SK-N-SH treated with all-trans-retinoic acid at 6 μM for 48 hours (cell line): ENCODE measurements around the gene AKAP8L.

ENCODE experiments used
- ATAC-seq: fragments of 200-7000 bp; cut with Tn5 transposase; 3 replicates; pipeline ENCODE4 v1.9.1; 2020; ENCODE audit warnings: mild to moderate bottlenecking, moderate library complexity
- ARNTL ChIP-seq: fragments of 450-650 bp; formaldehyde crosslinking; IDR thresholded peaks from 2 replicates; pipeline ENCODE4 v1.5.0; 2020; ENCODE audit warnings: low read depth, mild to moderate bottlenecking, moderate library complexity, borderline replicate concordance
- BACH2 ChIP-seq: fragments of 250-450 bp; sonication (Bioruptor Pico); IDR thresholded peaks from 2 replicates; pipeline ENCODE4 v1.9.0; 2021; ENCODE audit warnings: mild to moderate bottlenecking, borderline replicate concordance
- CSDC2 ChIP-seq: fragments of 250-450 bp; sonication (Bioruptor Pico); IDR thresholded peaks from 2 replicates; pipeline ENCODE4 v1.5.0; 2020; ENCODE audit warnings: mild to moderate bottlenecking, moderate library complexity
- ISL1 ChIP-seq: fragments of 250-450 bp; sonication (Bioruptor Pico); IDR thresholded peaks from 2 replicates; pipeline ENCODE4 v2.1.2; 2022; ENCODE audit warnings: mild to moderate bottlenecking, moderate library complexity
- OSR1 ChIP-seq: fragments of 250-450 bp; sonication (Bioruptor Pico); IDR thresholded peaks from 2 replicates; pipeline ENCODE4 v1.8.0; 2022; ENCODE audit warnings: moderate library complexity, mild to moderate bottlenecking, inconsistent platforms
- PPARA ChIP-seq: fragments of 250-450 bp; sonication (Bioruptor Pico); IDR thresholded peaks from 2 replicates; pipeline ENCODE4 v1.5.0; 2020; ENCODE audit warnings: mild to moderate bottlenecking, borderline replicate concordance
- RARB ChIP-seq: fragments of 250-450 bp; sonication (Bioruptor Pico); IDR thresholded peaks from 2 replicates; pipeline ENCODE4 v1.8.0; 2021; ENCODE audit warnings: mild to moderate bottlenecking, moderate library complexity
- SNAI2 ChIP-seq: fragments of 250-450 bp; sonication (Bioruptor Pico); IDR thresholded peaks from 2 replicates; pipeline ENCODE4 v1.5.0; 2020; ENCODE audit warnings: mild to moderate bottlenecking, moderate library complexity
- TCF4 ChIP-seq: fragments of 250-450 bp; sonication (Bioruptor Pico); IDR thresholded peaks from 2 replicates; pipeline ENCODE4 v1.8.0; 2021; ENCODE audit warnings: mild to moderate bottlenecking, moderate library complexity, borderline replicate concordance
- TOX ChIP-seq: fragments of 250-450 bp; sonication (Bioruptor Pico); IDR thresholded peaks from 2 replicates; pipeline ENCODE4 v1.8.0; 2021; ENCODE audit warnings: mild to moderate bottlenecking, moderate library complexity, borderline replicate concordance
- ZC3H10 ChIP-seq: fragments of 250-450 bp; sonication (Bioruptor Pico); IDR thresholded peaks from 2 replicates; pipeline ENCODE4 v1.5.1; 2021; ENCODE audit warnings: mild to moderate bottlenecking, moderate library complexity
- ZFP3 ChIP-seq: fragments of 250-450 bp; sonication (Bioruptor Pico); IDR thresholded peaks from 2 replicates; pipeline ENCODE4 v1.5.0; 2020; ENCODE audit warnings: mild to moderate bottlenecking, moderate library complexity
- ZFP30 ChIP-seq: fragments of 450-650 bp; formaldehyde crosslinking; IDR thresholded peaks from 2 replicates; pipeline ENCODE4 v1.5.0; 2022; ENCODE audit warnings: mild to moderate bottlenecking, moderate library complexity
- ZNF565 ChIP-seq: fragments of 450-650 bp; formaldehyde crosslinking; conservative IDR thresholded peaks from 2 replicates; pipeline ENCODE4 v1.5.0; 2020; ENCODE audit warnings: low read depth, mild to moderate bottlenecking, moderate library complexity
- ZNF70 ChIP-seq: fragments of 450-650 bp; formaldehyde crosslinking; IDR thresholded peaks from 2 replicates; pipeline ENCODE4 v1.5.0; 2020; ENCODE audit warnings: mild to moderate bottlenecking, moderate library complexity
- ZNF8 ChIP-seq: fragments of 450-650 bp; formaldehyde crosslinking; IDR thresholded peaks from 2 replicates; pipeline ENCODE4 v1.5.0; 2020; ENCODE audit warnings: mild to moderate bottlenecking, moderate library complexity
- TF ChIP-seq, protein P1 (sequence below): fragments of 250-450 bp; sonication (Bioruptor Pico); IDR thresholded peaks from 2 replicates; pipeline ENCODE4 v1.8.0; 2021; ENCODE audit warnings: low read depth, mild to moderate bottlenecking, moderate library complexity, borderline replicate concordance
- TF ChIP-seq, protein P2 (sequence below): fragments of 250-450 bp; sonication (Bioruptor Pico); IDR thresholded peaks from 2 replicates; pipeline ENCODE4 v1.8.0; 2020; ENCODE audit warnings: mild to moderate bottlenecking, moderate library complexity, borderline replicate concordance
- TF ChIP-seq, protein P3 (sequence below): fragments of 250-450 bp; sonication (Bioruptor Pico); IDR thresholded peaks from 2 replicates; pipeline ENCODE4 v1.5.1; 2021; ENCODE audit warnings: mild to moderate bottlenecking, moderate library complexity
- TF ChIP-seq, protein P4 (sequence below): fragments of 250-450 bp; sonication (Bioruptor Pico); IDR thresholded peaks from 2 replicates; pipeline ENCODE4 v1.5.1; 2020; ENCODE audit warnings: low read depth, mild to moderate bottlenecking, moderate library complexity
- TF ChIP-seq, protein P5 (sequence below): fragments of 250-450 bp; sonication (Bioruptor Pico); IDR thresholded peaks from 2 replicates; pipeline ENCODE4 v1.5.0; 2020; ENCODE audit warnings: mild to moderate bottlenecking, moderate library complexity

The AKAP8L gene

DNA sequence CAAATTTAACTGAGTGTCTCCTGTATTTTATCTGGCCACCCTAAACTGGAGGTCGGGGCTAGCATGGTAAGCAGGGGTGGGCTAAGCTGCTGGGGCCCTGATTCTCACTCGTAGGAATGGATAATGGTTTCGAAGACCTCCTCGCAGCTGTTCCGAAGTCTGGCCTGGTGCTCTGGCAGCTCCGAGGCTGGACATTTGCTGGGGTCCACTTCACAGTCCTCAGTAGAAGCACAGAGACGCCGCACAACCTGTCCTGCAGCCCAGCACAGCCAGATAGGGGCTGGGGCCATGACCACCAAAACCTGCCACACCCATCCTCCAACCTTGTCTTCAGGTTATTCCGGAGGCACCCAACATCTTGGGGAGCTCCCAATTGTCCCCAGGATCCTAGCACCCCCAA, 37.2 kb upstream of the AKAP8L start (continued):
- TF ChIP-seq ZNF70 (CRISPR knock-in tag) (no peak), RARB (CRISPR knock-in tag) (no peak), ZC3H10 (CRISPR knock-in tag) (no peak)

DNA sequence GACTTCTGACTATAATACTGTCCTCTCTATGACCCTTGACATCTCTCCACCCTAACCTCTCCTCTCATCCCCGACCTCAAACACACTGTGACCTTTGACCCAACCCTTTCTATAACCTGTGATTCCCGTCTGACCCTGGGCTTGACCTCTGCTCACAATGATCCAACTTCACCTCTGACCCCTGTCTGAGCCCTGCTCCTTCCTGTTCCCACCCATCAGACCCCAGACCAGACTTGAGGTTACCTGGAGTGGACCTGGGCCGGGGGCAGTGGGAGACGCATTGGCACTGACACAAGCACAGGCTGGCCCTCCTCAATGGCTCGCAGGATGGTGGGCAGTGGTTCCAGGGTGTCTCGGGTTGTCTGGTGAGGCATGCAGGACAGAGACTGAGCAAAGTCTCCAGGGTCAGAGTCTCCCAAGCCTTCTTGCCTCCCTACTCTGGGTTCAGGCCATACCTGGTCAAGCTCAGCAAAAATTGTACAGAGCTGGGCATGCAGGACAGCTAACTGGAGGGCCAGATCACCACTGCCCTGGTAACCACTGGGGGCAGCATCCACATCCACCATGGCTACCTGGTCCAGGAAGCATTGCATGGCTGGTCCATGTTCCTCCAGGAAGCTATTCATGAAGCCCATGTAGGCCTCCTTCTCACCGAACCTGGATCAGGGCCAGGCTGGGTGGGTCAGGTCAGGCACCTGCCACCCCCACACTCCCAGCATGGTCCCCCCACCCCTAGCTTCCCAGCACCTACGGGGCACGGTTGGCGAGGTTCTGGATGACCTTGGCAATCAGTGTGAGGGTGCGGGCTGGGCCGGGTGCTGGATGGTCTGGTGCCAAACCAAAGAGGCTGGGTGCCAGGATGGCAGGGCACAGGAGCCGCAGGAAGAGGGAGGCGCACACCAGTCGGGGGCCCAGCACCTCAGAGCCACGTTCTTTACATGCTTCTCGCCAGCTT, 35.4 kb upstream of the AKAP8L start:
- TF ChIP-seq, protein P1, sequence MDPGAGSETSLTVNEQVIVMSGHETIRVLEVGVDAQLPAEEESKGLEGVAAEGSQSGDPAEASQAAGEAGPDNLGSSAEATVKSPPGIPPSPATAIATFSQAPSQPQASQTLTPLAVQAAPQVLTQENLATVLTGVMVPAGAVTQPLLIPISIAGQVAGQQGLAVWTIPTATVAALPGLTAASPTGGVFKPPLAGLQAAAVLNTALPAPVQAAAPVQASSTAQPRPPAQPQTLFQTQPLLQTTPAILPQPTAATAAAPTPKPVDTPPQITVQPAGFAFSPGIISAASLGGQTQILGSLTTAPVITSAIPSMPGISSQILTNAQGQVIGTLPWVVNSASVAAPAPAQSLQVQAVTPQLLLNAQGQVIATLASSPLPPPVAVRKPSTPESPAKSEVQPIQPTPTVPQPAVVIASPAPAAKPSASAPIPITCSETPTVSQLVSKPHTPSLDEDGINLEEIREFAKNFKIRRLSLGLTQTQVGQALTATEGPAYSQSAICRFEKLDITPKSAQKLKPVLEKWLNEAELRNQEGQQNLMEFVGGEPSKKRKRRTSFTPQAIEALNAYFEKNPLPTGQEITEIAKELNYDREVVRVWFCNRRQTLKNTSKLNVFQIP (CRISPR knock-in tag): no peak
- no peak for TF ChIP-seq OSR1
- no peak for TF ChIP-seq ZFP3 (CRISPR knock-in tag)
- TF ChIP-seq, protein P2, sequence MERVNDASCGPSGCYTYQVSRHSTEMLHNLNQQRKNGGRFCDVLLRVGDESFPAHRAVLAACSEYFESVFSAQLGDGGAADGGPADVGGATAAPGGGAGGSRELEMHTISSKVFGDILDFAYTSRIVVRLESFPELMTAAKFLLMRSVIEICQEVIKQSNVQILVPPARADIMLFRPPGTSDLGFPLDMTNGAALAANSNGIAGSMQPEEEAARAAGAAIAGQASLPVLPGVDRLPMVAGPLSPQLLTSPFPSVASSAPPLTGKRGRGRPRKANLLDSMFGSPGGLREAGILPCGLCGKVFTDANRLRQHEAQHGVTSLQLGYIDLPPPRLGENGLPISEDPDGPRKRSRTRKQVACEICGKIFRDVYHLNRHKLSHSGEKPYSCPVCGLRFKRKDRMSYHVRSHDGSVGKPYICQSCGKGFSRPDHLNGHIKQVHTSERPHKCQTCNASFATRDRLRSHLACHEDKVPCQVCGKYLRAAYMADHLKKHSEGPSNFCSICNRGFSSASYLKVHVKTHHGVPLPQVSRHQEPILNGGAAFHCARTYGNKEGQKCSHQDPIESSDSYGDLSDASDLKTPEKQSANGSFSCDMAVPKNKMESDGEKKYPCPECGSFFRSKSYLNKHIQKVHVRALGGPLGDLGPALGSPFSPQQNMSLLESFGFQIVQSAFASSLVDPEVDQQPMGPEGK (CRISPR knock-in tag): no peak
- no peak for TF ChIP-seq BACH2 (CRISPR knock-in tag)
- no peak for TF ChIP-seq TCF4 (CRISPR knock-in tag)
- TF ChIP-seq ZNF70 (CRISPR knock-in tag): no peak
- TF ChIP-seq ZNF565 (CRISPR knock-in tag): no peak
- no peak for TF ChIP-seq ZNF8 (CRISPR knock-in tag)
- TF ChIP-seq SNAI2 (CRISPR knock-in tag): no peak
- TF ChIP-seq ZFP30: no peak
- TF ChIP-seq, protein P3, sequence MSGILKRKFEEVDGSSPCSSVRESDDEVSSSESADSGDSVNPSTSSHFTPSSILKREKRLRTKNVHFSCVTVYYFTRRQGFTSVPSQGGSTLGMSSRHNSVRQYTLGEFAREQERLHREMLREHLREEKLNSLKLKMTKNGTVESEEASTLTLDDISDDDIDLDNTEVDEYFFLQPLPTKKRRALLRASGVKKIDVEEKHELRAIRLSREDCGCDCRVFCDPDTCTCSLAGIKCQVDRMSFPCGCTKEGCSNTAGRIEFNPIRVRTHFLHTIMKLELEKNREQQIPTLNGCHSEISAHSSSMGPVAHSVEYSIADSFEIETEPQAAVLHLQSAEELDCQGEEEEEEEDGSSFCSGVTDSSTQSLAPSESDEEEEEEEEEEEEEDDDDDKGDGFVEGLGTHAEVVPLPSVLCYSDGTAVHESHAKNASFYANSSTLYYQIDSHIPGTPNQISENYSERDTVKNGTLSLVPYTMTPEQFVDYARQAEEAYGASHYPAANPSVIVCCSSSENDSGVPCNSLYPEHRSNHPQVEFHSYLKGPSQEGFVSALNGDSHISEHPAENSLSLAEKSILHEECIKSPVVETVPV (CRISPR knock-in tag): no peak
- no peak for TF ChIP-seq ZC3H10 (CRISPR knock-in tag)
- TF ChIP-seq, protein P4, sequence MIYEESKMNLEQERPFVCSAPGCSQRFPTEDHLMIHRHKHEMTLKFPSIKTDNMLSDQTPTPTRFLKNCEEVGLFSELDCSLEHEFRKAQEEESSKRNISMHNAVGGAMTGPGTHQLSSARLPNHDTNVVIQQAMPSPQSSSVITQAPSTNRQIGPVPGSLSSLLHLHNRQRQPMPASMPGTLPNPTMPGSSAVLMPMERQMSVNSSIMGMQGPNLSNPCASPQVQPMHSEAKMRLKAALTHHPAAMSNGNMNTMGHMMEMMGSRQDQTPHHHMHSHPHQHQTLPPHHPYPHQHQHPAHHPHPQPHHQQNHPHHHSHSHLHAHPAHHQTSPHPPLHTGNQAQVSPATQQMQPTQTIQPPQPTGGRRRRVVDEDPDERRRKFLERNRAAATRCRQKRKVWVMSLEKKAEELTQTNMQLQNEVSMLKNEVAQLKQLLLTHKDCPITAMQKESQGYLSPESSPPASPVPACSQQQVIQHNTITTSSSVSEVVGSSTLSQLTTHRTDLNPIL (CRISPR knock-in tag): no peak
- TF ChIP-seq ISL1 (CRISPR knock-in tag): no peak
- TF ChIP-seq RARB (CRISPR knock-in tag): no peak
- no peak for TF ChIP-seq ARNTL (CRISPR knock-in tag)
- TF ChIP-seq TOX: no peak
- TF ChIP-seq, all 23 proteins: peak for 0
- no peak for ATAC-seq

DNA sequence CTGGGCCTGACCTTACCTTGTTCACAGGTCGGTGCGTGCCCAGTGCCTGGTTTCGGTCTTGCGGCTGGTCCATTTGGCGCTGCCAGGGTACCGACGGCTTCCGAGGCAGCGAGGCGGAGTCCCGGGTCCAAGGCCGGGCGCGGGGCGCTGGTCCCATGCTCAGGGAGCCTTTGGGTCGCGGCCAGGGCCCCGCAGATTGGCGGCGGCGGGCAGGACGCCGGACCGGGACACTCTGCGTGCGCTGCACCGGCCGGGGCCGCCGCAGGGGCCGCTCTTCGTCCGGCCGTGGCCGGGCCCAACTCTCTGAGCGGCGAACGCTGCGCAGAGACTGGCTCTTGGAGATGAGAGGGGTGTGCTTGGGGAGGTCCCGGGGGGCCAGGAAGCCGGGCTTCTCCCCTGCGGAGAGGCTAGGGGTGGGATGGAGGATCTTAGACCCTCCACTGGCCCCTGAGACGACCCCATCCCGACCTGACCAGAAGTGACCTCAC, 34.3 kb upstream of the AKAP8L start:
- TF ChIP-seq, protein P1 (CRISPR knock-in tag): no peak
- TF ChIP-seq RARB (CRISPR knock-in tag) (no peak), ZNF70 (CRISPR knock-in tag) (no peak), ISL1 (CRISPR knock-in tag) (no peak), CSDC2 (CRISPR knock-in tag) (no peak), SNAI2 (CRISPR knock-in tag) (no peak), PPARA (no peak)
- TF ChIP-seq, protein P5, sequence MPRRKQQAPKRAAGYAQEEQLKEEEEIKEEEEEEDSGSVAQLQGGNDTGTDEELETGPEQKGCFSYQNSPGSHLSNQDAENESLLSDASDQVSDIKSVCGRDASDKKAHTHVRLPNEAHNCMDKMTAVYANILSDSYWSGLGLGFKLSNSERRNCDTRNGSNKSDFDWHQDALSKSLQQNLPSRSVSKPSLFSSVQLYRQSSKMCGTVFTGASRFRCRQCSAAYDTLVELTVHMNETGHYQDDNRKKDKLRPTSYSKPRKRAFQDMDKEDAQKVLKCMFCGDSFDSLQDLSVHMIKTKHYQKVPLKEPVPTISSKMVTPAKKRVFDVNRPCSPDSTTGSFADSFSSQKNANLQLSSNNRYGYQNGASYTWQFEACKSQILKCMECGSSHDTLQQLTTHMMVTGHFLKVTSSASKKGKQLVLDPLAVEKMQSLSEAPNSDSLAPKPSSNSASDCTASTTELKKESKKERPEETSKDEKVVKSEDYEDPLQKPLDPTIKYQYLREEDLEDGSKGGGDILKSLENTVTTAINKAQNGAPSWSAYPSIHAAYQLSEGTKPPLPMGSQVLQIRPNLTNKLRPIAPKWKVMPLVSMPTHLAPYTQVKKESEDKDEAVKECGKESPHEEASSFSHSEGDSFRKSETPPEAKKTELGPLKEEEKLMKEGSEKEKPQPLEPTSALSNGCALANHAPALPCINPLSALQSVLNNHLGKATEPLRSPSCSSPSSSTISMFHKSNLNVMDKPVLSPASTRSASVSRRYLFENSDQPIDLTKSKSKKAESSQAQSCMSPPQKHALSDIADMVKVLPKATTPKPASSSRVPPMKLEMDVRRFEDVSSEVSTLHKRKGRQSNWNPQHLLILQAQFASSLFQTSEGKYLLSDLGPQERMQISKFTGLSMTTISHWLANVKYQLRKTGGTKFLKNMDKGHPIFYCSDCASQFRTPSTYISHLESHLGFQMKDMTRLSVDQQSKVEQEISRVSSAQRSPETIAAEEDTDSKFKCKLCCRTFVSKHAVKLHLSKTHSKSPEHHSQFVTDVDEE (CRISPR knock-in tag): no peak
- TF ChIP-seq, protein P2 (CRISPR knock-in tag): no peak
- ATAC-seq: peak; percentile 58
